GM12892 (cell line): ENCODE measurements around the gene CALR.

Experiments
- POLR2A ChIP-seq: IDR thresholded peaks from 2 replicates; pipeline ENCODE4 v1.6.1; 2011; ENCODE audit warnings: low read depth, low read length, control low read depth
- POLR2AphosphoS5 ChIP-seq: IDR thresholded peaks from 2 replicates; pipeline ENCODE4 v1.6.1; 2011; ENCODE audit warnings: low read depth, low read length, control low read depth
- TAF1 ChIP-seq: IDR thresholded peaks from 2 replicates; pipeline ENCODE4 v1.6.1; 2011; ENCODE audit warnings: low read depth, mild to moderate bottlenecking, control low read depth, low read length, borderline replicate concordance

DNA sequence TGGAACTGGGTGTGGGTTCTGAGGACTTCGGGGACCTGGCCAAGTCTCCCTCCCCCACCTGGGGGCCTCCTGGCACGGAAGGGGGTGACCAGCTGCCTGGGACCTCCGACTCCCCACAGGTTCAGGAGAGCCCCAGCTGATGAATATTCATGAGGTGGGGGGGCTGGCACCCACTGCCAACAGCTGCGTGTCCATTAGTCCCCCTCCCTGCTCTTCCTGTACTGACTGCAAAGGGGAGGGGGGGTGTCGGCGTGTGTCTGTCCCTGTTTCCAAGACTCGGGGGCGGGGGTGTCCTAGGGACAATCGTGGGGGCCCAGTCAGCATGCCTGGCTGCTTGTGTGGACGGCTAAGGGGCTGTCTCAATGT is 46.3 kb downstream of the CALR start:
- TF ChIP-seq TAF1 = no peak
- no peak for TF ChIP-seq POLR2AphosphoS5
- no peak for TF ChIP-seq POLR2A
